Osteoblast (primary cell): ENCODE data around the gene POGZ. TPM values are rescaled to one million over a fixed set of nuclear protein-coding genes. Genes with fewer than 3 reads are reported as not detected.

Experiments used
- DNase-seq: peaks from one replicate; pipeline ENCODE4 v3.0.0; 2011; ENCODE audit warnings: low spot score, mixed read lengths; ENCODE audit not compliant: insufficient read length; ENCODE audit errors: missing footprints
- H2AFZ ChIP-seq: 2 replicates; pipeline ENCODE4 v1.6.0; 2011; ENCODE audit warnings: mild to moderate bottlenecking, low read length
- H3K27ac ChIP-seq: 2 replicates; pipeline ENCODE4 v1.5.1; 2011; ENCODE audit warnings: mild to moderate bottlenecking, low read depth, low read length, moderate library complexity
- H3K27me3 ChIP-seq: 2 replicates; pipeline ENCODE4 v1.6.0; 2012; ENCODE audit warnings: mild to moderate bottlenecking, control low read depth, inconsistent platforms, low read length, moderate library complexity; ENCODE audit not compliant: insufficient read depth
- H3K36me3 ChIP-seq: 2 replicates; pipeline ENCODE4 v1.5.1; 2011; ENCODE audit warnings: mild to moderate bottlenecking, low read length, control low read depth, moderate library complexity; ENCODE audit not compliant: insufficient read depth
- H3K4me1 ChIP-seq: 2 replicates; pipeline ENCODE4 v1.5.1; 2011; ENCODE audit warnings: mild to moderate bottlenecking, low read length, control low read depth, moderate library complexity; ENCODE audit not compliant: insufficient read depth
- H3K4me2 ChIP-seq: 2 replicates; pipeline ENCODE4 v1.6.0; 2011; ENCODE audit warnings: mild to moderate bottlenecking, low read length; ENCODE audit not compliant: insufficient read depth
- H3K4me3 ChIP-seq: fragments of 200-600 bp; sonication (generic); 3 replicates; pipeline ENCODE4 v1.5.1; 2012; ENCODE audit warnings: mild to moderate bottlenecking, low read length, inconsistent platforms; ENCODE audit not compliant: insufficient read depth
- H3K79me2 ChIP-seq: 2 replicates; pipeline ENCODE4 v1.6.0; 2012; ENCODE audit warnings: mild to moderate bottlenecking, low read length, control low read depth, inconsistent platforms; ENCODE audit not compliant: insufficient read depth
- H3K9me3 ChIP-seq: 2 replicates; pipeline ENCODE4 v1.5.1; 2011; ENCODE audit warnings: low read depth, low read length, control low read depth
- H4K20me1 ChIP-seq: 2 replicates; pipeline ENCODE4 v1.6.0; 2012; ENCODE audit warnings: mild to moderate bottlenecking, low read length, control low read depth; ENCODE audit not compliant: insufficient read depth
- total RNA-seq: library from RNA; depleted of rRNA; stranded (reverse); fragments of >200 nt; gene quantifications from 2 replicates; pipeline ENCODE4 v1.2.3, GENCODE V29; 2012
- TF ChIP-seq, protein P1 (sequence below): IDR thresholded peaks from 2 replicates; pipeline ENCODE4 v1.5.1; 2011; ENCODE audit warnings: mild to moderate bottlenecking, low read depth, low read length, moderate library complexity; ENCODE audit errors: extremely low read depth

Gene POGZ
- total RNA-seq, 1 donor, result 26.8 TPM

DNA sequence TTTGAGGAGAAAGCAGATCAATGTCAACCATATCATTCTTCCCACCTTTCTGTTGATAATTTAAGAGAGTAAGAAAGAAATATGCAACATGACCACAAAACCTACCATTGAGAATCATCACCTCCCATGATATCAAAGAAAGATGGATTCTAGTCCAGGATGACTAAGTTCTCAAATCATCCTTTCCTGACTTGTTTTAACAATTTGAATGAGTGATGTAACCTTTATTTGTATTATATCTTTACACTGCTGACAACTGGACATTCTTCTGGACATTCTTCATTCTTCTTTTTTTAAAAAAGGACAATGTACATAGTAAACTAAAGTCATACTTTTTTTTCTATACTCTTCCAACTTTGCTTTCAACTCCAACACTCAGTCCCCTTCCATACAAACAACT, 50.4 kb downstream of the POGZ start:
- TF ChIP-seq, protein P1, sequence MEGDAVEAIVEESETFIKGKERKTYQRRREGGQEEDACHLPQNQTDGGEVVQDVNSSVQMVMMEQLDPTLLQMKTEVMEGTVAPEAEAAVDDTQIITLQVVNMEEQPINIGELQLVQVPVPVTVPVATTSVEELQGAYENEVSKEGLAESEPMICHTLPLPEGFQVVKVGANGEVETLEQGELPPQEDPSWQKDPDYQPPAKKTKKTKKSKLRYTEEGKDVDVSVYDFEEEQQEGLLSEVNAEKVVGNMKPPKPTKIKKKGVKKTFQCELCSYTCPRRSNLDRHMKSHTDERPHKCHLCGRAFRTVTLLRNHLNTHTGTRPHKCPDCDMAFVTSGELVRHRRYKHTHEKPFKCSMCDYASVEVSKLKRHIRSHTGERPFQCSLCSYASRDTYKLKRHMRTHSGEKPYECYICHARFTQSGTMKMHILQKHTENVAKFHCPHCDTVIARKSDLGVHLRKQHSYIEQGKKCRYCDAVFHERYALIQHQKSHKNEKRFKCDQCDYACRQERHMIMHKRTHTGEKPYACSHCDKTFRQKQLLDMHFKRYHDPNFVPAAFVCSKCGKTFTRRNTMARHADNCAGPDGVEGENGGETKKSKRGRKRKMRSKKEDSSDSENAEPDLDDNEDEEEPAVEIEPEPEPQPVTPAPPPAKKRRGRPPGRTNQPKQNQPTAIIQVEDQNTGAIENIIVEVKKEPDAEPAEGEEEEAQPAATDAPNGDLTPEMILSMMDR, result no peak
- Histone ChIP-seq H3K4me3 (no peak overlapping the region), H3K27ac (no peak overlapping the region), H3K4me1 (peaks cover 5% of the 10 kb centered on the region), H2AFZ (no peak overlapping the region), H3K79me2 (peaks cover 2% of the 10 kb centered on the region), H3K4me2 (no peak overlapping the region), H3K9me3 (no peaks in the 10 kb centered on the region), H3K27me3 (no peaks in the 10 kb centered on the region), H4K20me1 (no peaks in the 10 kb centered on the region), H3K36me3 (peaks cover 90% of the 10 kb centered on the region)
- DNase-seq, result peak; percentile 58

DNA sequence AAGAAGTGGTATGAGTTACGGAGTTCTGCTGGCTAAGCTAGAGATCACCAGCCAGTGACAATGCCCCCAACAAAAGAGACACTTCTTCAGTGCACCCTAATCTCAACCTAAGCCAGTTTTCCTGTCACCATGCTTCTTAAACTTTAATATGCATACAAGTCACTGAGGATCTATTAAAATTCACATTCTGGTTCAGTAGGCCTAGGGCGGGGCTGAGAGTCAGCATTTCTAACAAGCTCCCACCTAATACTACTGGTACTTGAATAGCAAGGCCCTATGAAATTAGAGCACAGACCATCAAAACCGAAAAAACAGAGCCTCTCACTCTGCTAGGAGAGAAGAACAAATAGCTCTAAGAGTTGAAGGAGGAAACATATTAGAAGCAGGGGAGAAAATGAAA, 52.0 kb downstream of the POGZ start:
- H3K9me3 ChIP-seq, result no peaks in the 10 kb centered on the region
- H3K27ac ChIP-seq, result no peak overlapping the region
- H3K36me3 ChIP-seq, result peaks cover 94% of the 10 kb centered on the region
- no peak overlapping the region for H3K4me3 ChIP-seq
- TF ChIP-seq, protein P1, result no peak
- no peak overlapping the region for H2AFZ ChIP-seq
- no peak for DNase-seq
- no peaks in the 10 kb centered on the region for H3K27me3 ChIP-seq
- H4K20me1 ChIP-seq, result no peaks in the 10 kb centered on the region
- H3K4me2 ChIP-seq, result no peak overlapping the region
- peaks cover 5% of the 10 kb centered on the region for H3K4me1 ChIP-seq
- H3K79me2 ChIP-seq, result peaks cover 8% of the 10 kb centered on the region

DNA sequence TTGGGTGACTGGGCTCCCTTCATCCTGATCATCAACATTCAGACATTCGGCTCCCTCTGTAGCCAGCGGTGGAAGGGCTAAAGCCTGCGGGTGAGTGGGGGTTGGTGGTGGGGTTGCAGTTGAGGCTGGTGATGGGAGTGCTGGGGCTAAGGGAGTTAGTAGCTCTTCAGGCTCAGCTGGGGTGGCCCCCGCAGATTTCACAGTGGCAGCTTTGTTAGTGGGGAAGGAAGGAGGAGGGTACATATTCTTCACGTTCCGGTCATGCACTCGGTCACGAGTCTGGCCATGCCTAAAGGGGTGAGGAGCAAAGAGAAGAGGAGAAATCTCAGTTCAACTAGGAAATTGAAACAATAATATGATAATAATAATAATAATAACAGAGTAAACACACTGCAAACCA, 53.1 kb downstream of the POGZ start:
- Histone ChIP-seq H3K9me3 (no peaks in the 10 kb centered on the region), H4K20me1 (no peaks in the 10 kb centered on the region), H2AFZ (no peak overlapping the region), H3K27ac (no peak overlapping the region), H3K4me1 (peaks cover 13% of the 10 kb centered on the region), H3K79me2 (peaks cover 14% of the 10 kb centered on the region), H3K36me3 (peaks cover 94% of the 10 kb centered on the region), H3K4me2 (no peak overlapping the region), H3K27me3 (no peaks in the 10 kb centered on the region), H3K4me3 (no peak overlapping the region)
- TF ChIP-seq, protein P1, result no peak
- DNase-seq, result no peak

DNA sequence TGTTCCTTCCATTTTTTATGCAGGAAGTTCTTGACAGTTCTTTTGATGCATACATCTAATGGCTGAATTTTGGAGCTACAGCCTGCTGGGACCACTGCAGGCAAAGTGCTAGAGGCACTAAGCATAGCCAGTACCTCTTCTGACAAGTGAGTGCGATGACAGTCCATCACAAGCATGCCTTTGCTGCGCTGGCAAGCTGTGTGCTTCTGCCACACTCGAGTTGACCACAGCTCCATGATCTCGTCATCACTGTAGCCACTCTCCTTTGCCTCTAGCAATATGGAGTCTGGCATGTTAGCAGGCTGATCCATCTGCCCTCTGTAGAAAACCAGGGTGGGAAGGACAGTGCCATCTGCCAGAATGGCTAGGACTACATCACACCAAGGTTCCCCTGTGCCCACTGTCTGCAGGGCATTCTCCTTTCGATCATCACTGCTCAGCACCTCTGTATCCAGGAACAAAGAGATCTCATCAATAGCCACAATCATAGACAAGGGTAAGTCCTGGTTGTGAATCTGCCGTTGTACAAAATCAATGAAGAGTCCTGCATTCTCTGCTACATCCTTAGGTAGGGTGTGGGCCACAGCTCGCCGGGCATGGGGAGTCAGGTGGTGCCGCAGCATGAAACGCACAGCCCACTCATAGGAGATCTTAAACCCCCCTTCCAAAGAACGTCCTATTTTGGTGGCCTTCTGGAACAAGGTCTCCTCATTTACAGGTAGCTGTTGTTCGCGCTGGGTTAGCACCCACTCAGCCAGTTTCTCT, 53.9 kb downstream of the POGZ start:
- Histone ChIP-seq H3K36me3 (peaks cover 94% of the 10 kb centered on the region), H3K27me3 (no peaks in the 10 kb centered on the region), H3K79me2 (peaks cover 22% of the 10 kb centered on the region), H2AFZ (no peak overlapping the region), H3K4me3 (no peak overlapping the region), H3K4me1 (peaks cover 21% of the 10 kb centered on the region), H3K4me2 (no peak overlapping the region), H3K9me3 (no peaks in the 10 kb centered on the region), H4K20me1 (peaks cover 5% of the 10 kb centered on the region), H3K27ac (no peak overlapping the region)
- no peak for DNase-seq
- TF ChIP-seq, protein P1, result no peak
